T-cell (primary cell): ENCODE results near the gene MAGEA9B. TPM values are rescaled to one million over a fixed set of nuclear protein-coding genes. Genes with fewer than 3 reads are reported as not detected.
"Not testable (repeated sequence)": the region's sequence is repeated elsewhere in the genome, so short reads cannot be mapped to it uniquely, and the experiment has no call there.

ENCODE experiments used
- ATAC-seq, 4 experiments: fragments of 200-7000 bp in 3 of 4; fragments of 150-1000 bp in 1 of 4; cut with Tn5 transposase; replicated peaks in 1 of 4; 1 replicate in 3 of 4; 2 replicates in 1 of 4; pipeline ENCODE4 v1.10.0; 2021; ENCODE audit warnings: moderate library complexity in 3 of 4, mild to moderate bottlenecking in 2 of 4, moderate number of reproducible peaks in 1 of 4
- CTCF ChIA-PET, 2 donors: fragments of 300-600 bp; sonication (Branson Sonifier 250); formaldehyde crosslinking; loops; one replicate each; lab custom pipeline; 2022; ENCODE audit warnings: antibody characterized with exemption in 2 of 2; lab: Charles Lee
- POLR2A ChIA-PET, 2 donors: fragments of 300-600 bp; sonication (Branson Sonifier 250); formaldehyde crosslinking; loops; one replicate each; lab custom pipeline; 2022; ENCODE audit warnings: antibody characterized with exemption in 2 of 2; lab: Charles Lee
- DNase-seq, 35 experiments: peaks; one replicate each; pipeline versions ENCODE4 v3.0.0 to v3.0.0-alpha.2; 2013 to 2023
- H3K27ac ChIP-seq: one replicate; pipeline ENCODE4 v1.5.1; 2013; ENCODE audit warnings: low read length
- H3K27me3 ChIP-seq, 2 experiments: replicated peaks in 1 of 2; 1 replicate in 1 of 2; 2 replicates in 1 of 2; pipeline versions ENCODE4 v1.6.1 to v1.7.0; 2013; ENCODE audit warnings: low read length in 1 of 2, mixed read lengths in 1 of 2; ENCODE audit not compliant: control insufficient read depth in 2 of 2, insufficient read depth in 2 of 2; ENCODE audit errors: extremely low read depth in 1 of 2
- H3K36me3 ChIP-seq, 2 donors: 1 replicate in 1 of 2; 2 replicates in 1 of 2; pipeline versions ENCODE4 v1.6.1 to v1.7.0; 2013; ENCODE audit warnings: low read length in 1 of 2; ENCODE audit not compliant: control insufficient read depth in 2 of 2, insufficient read depth in 1 of 2; ENCODE audit errors: extremely low read depth in 1 of 2
- H3K4me1 ChIP-seq, 2 experiments: 1 replicate in 1 of 2; 2 replicates in 1 of 2; pipeline versions ENCODE4 v1.6.1 to v1.7.0; 2013; ENCODE audit warnings: low read length in 2 of 2, mixed read lengths in 1 of 2; ENCODE audit not compliant: insufficient read depth in 2 of 2, control insufficient read depth in 1 of 2; ENCODE audit errors: extremely low read depth in 1 of 2
- H3K4me3 ChIP-seq, 2 donors: 1 replicate in 1 of 2; 2 replicates in 1 of 2; pipeline versions ENCODE4 v1.5.1 to v1.7.0; 2013; ENCODE audit warnings: mild to moderate bottlenecking in 2 of 2, low read length in 1 of 2, moderate library complexity in 1 of 2; ENCODE audit not compliant: control insufficient read depth in 1 of 2; ENCODE audit errors: extremely low read depth in 1 of 2
- H3K9me3 ChIP-seq: 2 replicates; pipeline ENCODE4 v1.7.0; 2013
- H3K27ac Mint-ChIP-seq, 2 donors: one replicate each; pipeline ENCODE4 v1.8.0; 2020 to 2021; ENCODE audit warnings: mild to moderate bottlenecking in 2 of 2, mixed read lengths in 2 of 2
- H3K27me3 Mint-ChIP-seq, 2 donors: one replicate each; pipeline ENCODE4 v1.8.0; 2021 to 2022; ENCODE audit warnings: mixed read lengths in 2 of 2
- H3K36me3 Mint-ChIP-seq: one replicate; pipeline ENCODE4 v1.8.0; 2021; ENCODE audit warnings: mixed read lengths
- H3K4me1 Mint-ChIP-seq, 3 donors: one replicate each; pipeline ENCODE4 v1.8.0; 2020 to 2022; ENCODE audit warnings: mixed read lengths in 3 of 3, mild to moderate bottlenecking in 1 of 3
- H3K4me3 Mint-ChIP-seq, 3 donors: one replicate each; pipeline ENCODE4 v1.8.0; 2020 to 2022; ENCODE audit warnings: mild to moderate bottlenecking in 3 of 3, mixed read lengths in 3 of 3, moderate library complexity in 3 of 3
- H3K9me3 Mint-ChIP-seq, 3 donors: one replicate each; pipeline ENCODE4 v1.8.0; 2020 to 2022; ENCODE audit warnings: mixed read lengths in 3 of 3
- WGBS: methylation state at CpG from one replicate; pipeline ENCODE4 v1.1.5; 2013; ENCODE audit warnings: missing lambda C conversion rate; ENCODE audit not compliant: insufficient coverage; 5-methylcytosine and 5-hydroxymethylcytosine counted together
- total RNA-seq, 35 experiments: library from RNA in 6 of 35; stranded (reverse) in 6 of 35; fragments of 120-200 nt in 1 of 35; gene quantifications; one replicate each; pipeline versions ENCODE4 v1.2.1 to v1.2.4 and lab custom pipeline; 2013 to 2026

Gene MAGEA9B
- total RNA-seq, 5 donors from 2014 or later (not counting 1 experiment from before 2014, with no cell fraction given), result not detected

DNA sequence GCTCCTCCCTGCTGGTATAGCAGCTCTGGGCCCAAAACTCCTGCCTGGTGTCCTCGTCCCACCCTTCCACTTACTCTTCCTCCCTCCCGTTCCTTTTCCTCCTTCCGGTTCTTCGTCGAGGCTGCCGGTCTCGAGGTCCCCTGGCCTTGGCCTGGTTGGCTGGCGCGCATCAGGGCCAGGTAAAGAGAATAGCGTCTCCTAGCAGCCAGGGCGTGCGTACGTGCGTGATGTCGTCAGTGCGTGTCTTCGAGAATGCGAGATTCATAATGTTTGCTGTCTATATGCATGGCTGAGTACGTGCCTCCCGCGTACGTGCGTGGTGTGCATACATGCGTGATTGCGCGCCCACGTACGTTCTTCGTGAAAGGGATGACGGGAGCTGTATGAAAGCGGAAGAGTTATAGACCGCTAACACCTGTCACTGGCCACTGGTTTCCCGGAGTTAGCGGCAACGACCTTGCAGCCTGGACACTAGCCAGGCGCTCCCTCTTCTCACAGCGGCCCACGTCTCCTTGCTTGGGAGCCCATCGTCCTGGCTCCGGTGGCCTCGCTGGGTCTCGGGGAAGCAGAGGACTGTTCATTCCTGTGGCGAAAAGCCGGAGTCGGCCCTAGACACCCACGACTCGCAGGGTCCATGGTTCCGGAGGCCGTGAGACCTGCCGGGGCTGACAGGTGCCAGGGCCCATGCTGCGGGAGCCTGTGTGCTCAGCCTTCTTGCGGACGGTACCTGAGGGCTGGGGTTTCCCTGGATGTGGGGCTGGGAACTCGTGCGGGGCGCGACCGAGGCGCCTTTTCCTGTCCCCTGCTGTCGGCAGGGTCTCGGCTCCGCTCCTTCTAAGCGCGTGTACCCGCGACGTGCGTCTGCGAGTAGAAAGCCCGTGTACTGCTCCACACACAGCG lies 46.4 kb downstream of the MAGEA9B start, which contains the start of gene EOLA1:
TSS of gene EOLA1 (plus strand) at position 392 of the 900 bp plus-strand sequence. CDS start 4,619 bp downstream, outside the sequence.
- Histone ChIP-seq H3K9me3 (no peaks in the 10 kb centered on the region), H3K4me3 (peak within 1 kb of the TSS; percentile 76 to 91), H3K27me3 (no peaks in the 10 kb centered on the region), H3K36me3 (peaks cover 0 to 3% of the 10 kb centered on the region in 2 donors), H3K4me1 (peaks cover 3 to 16% of the 10 kb centered on the region in 2 experiments), H3K27ac (peak within 1 kb of the TSS; percentile 100)
- H3K9me3 Mint-ChIP-seq, result no peaks in the 10 kb centered on the region
- H3K27me3 Mint-ChIP-seq, result no peaks in the 10 kb centered on the region
- ATAC-seq (peak; percentile 75 to 77 (median 76)), DNase-seq (peak; percentile 73 to 95 (median 91))
- peak within 1 kb of the TSS; percentile 96 to 100 for H3K27ac Mint-ChIP-seq
- WGBS, result under 1% methylated on average over 57 of the region's 71 CpGs
- ChIA-PET POLR2A (interaction anchor here (0.6 to 3.7 kb wide), 16 partner anchors 11 to 1151 kb away, joined by 3 to 111 read pairs (median 10); partner anchors contain the start of genes EOLA2 (in 1 of the 2) and IDS (in 1 of the 2)), CTCF (interaction anchor here (0.6 to 2.7 kb wide), 9 partner anchors 13 to 1649 kb away, joined by 3 to 64 read pairs (median 4); partner anchors contain the start of genes EOLA2 (in 1 of the 2) and IDS (in 1 of the 2))
- H3K36me3 Mint-ChIP-seq, result no peaks in the 10 kb centered on the region
- H3K4me3 Mint-ChIP-seq, result peak within 1 kb of the TSS; percentile 80 to 97 (median 83)
- H3K4me1 Mint-ChIP-seq, result peaks cover 0 to 10% (median 10%) of the 10 kb centered on the region in 3 donors

DNA sequence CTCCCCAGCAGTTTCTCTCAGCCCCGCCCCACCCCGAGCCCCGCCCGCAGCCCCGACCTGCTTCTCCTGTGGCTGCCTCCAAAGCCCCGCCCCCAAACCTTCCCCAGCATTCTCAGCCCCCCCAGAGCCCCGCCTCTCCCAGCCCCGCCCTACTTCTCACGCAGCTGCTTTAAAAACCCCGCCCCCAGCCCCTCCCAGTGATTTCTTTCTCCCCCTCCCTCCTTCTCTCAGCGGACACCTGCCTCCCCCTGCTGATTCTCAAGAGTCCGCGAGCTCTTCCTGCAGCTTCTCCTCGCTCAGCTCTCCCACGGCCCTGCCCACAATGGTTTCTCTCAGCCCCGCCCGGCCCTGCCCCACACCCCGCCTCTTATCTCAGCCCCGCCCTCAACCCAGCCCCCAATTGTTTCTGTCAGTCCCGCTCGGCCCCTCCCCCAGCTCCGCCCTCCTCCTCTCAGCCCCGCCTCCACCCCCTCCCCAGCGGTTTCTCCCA lies 47.1 kb downstream of the MAGEA9B start:
- Mint-ChIP-seq H3K27me3 (no peaks in the 10 kb centered on the region), H3K9me3 (no peaks in the 10 kb centered on the region), H3K27ac (peak overlapping the region; percentile 96 to 100), H3K4me1 (peaks cover 0 to 10% (median 10%) of the 10 kb centered on the region in 3 donors), H3K36me3 (no peaks in the 10 kb centered on the region), H3K4me3 (peak overlapping the region; percentile 76 to 97 (median 80))
- DNase-seq (peak; percentile 73 to 94 (median 89)), ATAC-seq (peak; percentile 58 to 68 (median 60))
- ChIA-PET CTCF (interaction anchor here (0.6 to 2.7 kb wide), 11 partner anchors 9 to 1648 kb away, joined by 3 to 64 read pairs (median 4); partner anchors contain the start of genes EOLA2 (in 1 of the 2) and IDS (in 1 of the 2)), POLR2A (interaction anchor here (0.6 to 3.7 kb wide), 20 partner anchors 10 to 1152 kb away, joined by 3 to 111 read pairs (median 8); partner anchors contain the start of genes EOLA2 (in 1 of the 2) and IDS (in 1 of the 2))
- no peaks in the 10 kb centered on the region for H3K27me3 ChIP-seq
- WGBS, result 0% methylated on average over 1 of the region's 24 CpGs
- H3K27ac ChIP-seq, result peak overlapping the region; percentile 100
- peaks cover 3 to 16% of the 10 kb centered on the region in 2 experiments for H3K4me1 ChIP-seq
- H3K9me3 ChIP-seq, result no peaks in the 10 kb centered on the region
- H3K36me3 ChIP-seq, result peaks cover 0 to 4% of the 10 kb centered on the region in 2 donors
- H3K4me3 ChIP-seq, result peak overlapping the region in 1 of 2 donors; percentile 91

DNA sequence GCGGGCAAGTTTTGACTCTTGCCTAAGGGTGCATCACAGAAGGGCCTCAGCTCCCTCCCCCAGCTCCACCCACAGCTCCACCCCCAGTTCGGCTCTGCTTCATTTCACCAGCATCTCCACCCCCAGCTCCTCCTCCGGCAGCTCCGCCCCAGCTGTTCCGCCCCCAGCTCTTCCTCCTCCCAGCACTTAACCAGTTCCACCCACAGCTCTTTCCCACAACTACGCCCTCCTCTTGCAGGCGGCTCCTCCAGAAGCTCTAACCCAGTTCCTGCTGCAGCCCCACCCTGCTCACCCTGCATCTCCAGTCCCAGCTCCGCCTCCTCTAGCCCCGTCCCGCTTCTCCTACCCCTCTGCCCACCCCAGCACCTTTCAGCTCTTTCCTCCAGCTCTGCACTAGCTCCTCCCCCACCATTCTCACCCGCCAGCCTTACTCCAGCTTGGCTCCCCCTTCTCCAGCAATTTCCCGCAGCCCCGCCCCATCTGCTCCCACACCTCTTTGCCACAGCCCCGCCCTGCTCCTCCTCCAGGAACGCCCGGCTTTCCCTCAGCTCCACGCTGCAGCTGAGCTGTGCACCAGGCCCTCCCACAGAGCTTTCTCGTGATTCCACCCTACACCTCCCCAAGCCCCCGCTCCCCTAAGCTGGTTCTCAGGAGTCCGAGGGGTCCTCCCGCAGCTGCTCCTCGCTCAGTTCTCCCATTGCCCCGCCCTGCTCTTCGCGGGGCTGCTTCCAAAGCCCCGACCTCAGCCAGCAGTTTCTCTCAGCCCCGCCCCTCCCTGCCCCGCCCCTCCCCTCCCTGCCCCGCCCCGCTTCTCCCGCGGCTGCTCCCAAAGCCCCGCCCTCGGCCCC lies 47.8 kb downstream of the MAGEA9B start:
- H3K36me3 ChIP-seq, result peaks cover 0 to 4% of the 10 kb centered on the region in 2 donors
- peaks cover 0 to 10% (median 8%) of the 10 kb centered on the region in 3 donors for H3K4me1 Mint-ChIP-seq
- peak overlapping the region; percentile 62 for H3K4me3 ChIP-seq
- peak overlapping the region; percentile 84 for H3K27ac ChIP-seq
- ChIA-PET POLR2A (interaction anchor here (0.5 to 3.7 kb wide), 19 partner anchors 10 to 1031 kb away, joined by 3 to 111 read pairs (median 7); partner anchors contain the start of genes EOLA2 (in 1 of the 2) and IDS (in 1 of the 2)), CTCF (interaction anchor here (0.6 to 2.7 kb wide), 13 partner anchors 9 to 400 kb away, joined by 3 to 64 read pairs (median 4); partner anchors contain the start of genes EOLA2 (in 1 of the 2) and IDS (in 1 of the 2))
- DNase-seq (peak; percentile 60 to 93 (median 87)), ATAC-seq (peak; percentile 49 to 60 (median 56))
- no peaks in the 10 kb centered on the region for H3K9me3 ChIP-seq
- 0% methylated on average over 9 of the region's 34 CpGs for WGBS
- H3K4me3 Mint-ChIP-seq, result peak overlapping the region; percentile 80 to 83 (median 80)
- no peaks in the 10 kb centered on the region for H3K27me3 Mint-ChIP-seq
- H3K9me3 Mint-ChIP-seq, result no peaks in the 10 kb centered on the region
- H3K36me3 Mint-ChIP-seq, result no peaks in the 10 kb centered on the region
- H3K27me3 ChIP-seq, result no peaks in the 10 kb centered on the region
- H3K4me1 ChIP-seq, result peaks cover 3 to 16% of the 10 kb centered on the region in 2 experiments
- peak overlapping the region; percentile 87 for H3K27ac Mint-ChIP-seq

DNA sequence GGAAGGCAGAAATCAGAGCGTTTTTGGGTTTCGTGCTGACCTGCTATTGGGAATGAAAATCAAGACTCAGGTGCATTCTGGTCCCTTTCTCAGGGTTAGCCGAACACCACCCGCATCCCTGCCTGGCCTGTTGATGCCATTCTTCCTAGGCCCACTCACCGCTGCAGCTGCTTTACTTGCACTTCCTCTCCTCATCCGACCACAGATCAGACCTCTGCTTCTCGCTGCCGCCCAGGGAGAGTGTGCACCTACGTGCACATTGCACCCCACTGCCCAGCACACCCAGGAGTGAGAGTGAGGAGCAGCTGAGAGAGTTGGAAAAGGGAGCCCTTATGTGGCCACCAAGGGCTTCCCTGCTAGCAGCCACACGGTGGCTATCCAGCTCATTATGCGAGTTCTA lies 49.8 kb downstream of the MAGEA9B start:
- peaks cover 3 to 16% of the 10 kb centered on the region in 2 experiments for H3K4me1 ChIP-seq
- CTCF ChIA-PET, DNase-seq, H3K27me3 ChIP-seq, H3K27ac Mint-ChIP-seq, H3K4me3 Mint-ChIP-seq, H3K27me3 Mint-ChIP-seq, H3K4me3 ChIP-seq, H3K9me3 ChIP-seq, H3K36me3 Mint-ChIP-seq, H3K27ac ChIP-seq, POLR2A ChIA-PET, H3K4me1 Mint-ChIP-seq, H3K36me3 ChIP-seq, ATAC-seq, H3K9me3 Mint-ChIP-seq: not testable (repeated sequence)
- no CpG with 5 or more reads among the region's 11 CpGs for WGBS

DNA sequence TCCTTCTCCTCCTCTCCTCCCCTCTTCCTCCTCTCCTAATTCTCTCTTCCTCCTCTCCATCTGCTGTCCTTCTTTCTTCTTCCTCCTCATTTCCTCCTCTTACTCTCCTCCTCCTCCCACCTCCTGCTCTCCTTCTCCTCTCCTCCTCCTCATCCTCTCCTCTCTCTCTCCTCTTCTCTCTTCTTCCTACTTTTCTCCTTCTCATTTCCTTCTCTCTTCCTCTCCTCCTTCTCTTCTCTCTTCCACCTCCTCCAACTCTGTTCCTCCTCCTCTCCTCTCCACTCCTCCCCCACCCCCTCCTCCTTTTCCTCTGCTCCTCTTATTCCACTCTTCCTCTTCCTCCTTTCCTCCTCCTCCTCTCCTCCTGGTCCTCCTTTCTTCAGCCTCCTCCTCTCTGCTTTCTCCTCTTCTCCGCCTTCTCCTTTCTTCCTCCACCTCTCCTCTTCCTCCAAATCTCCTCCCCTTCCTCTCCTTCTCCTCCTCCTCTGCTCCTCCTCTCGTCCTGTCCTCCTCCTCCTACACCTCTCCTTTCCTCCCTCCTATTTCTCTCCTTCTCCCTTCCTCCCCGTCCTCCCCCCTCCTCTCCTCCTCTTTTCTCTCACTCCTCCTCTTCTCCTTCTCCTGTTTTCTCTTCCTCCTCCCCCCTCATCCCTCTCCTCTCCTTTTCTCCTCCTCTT lies 52.2 kb downstream of the MAGEA9B start:
- H3K27me3 ChIP-seq, DNase-seq, H3K27me3 Mint-ChIP-seq, H3K36me3 ChIP-seq, H3K36me3 Mint-ChIP-seq, H3K4me3 ChIP-seq, CTCF ChIA-PET, H3K4me3 Mint-ChIP-seq, H3K27ac Mint-ChIP-seq, H3K9me3 ChIP-seq, H3K9me3 Mint-ChIP-seq, ATAC-seq, POLR2A ChIA-PET, H3K4me1 ChIP-seq, H3K27ac ChIP-seq: not testable (repeated sequence)
- 83% methylated on average over 3 of the region's 3 CpGs for WGBS
- peaks cover 4 to 10% (median 5%) of the 10 kb centered on the region in 3 donors for H3K4me1 Mint-ChIP-seq
